IPS-20b (cell line): ENCODE measurements around the gene RRP1.

ENCODE experiments used
- H3K27ac ChIP-seq: one replicate; pipeline ENCODE4 v1.5.1; 2013; ENCODE audit warnings: low read length
- H3K27me3 ChIP-seq: 2 replicates; pipeline ENCODE4 v1.6.1; 2013; ENCODE audit warnings: mild to moderate bottlenecking, low read length, inconsistent platforms; ENCODE audit not compliant: insufficient read depth
- H3K36me3 ChIP-seq: 2 replicates; pipeline ENCODE4 v1.6.1; 2013; ENCODE audit warnings: low read depth, mild to moderate bottlenecking, inconsistent platforms, low read length, moderate library complexity; ENCODE audit not compliant: insufficient read depth
- H3K4me1 ChIP-seq: 2 replicates; pipeline ENCODE4 v1.6.1; 2013; ENCODE audit warnings: mild to moderate bottlenecking, control low read depth, inconsistent platforms, low read length, moderate library complexity; ENCODE audit not compliant: insufficient read depth
- H3K4me3 ChIP-seq: 2 replicates; pipeline ENCODE4 v1.5.1; 2013; ENCODE audit warnings: mild to moderate bottlenecking, low read length, inconsistent platforms
- H3K9ac ChIP-seq: 2 replicates; pipeline ENCODE4 v1.6.1; 2013; ENCODE audit warnings: low read depth, mild to moderate bottlenecking, inconsistent platforms, low read length, moderate library complexity
- H3K9me3 ChIP-seq: 2 replicates; pipeline ENCODE4 v1.6.1; 2013; ENCODE audit warnings: mild to moderate bottlenecking, low read depth, low read length, inconsistent platforms; ENCODE audit not compliant: insufficient read depth

Gene RRP1

GRCh38 chr21:43789276-43790009, at the start of gene RRP1:
RRP1 (plus strand) TSS chr21:43789577; CDS start chr21:43789630, 53 bp downstream.
- Histone ChIP-seq H3K4me3 (peak within 1 kb of the TSS; percentile 100), H3K27ac (peak within 1 kb of the TSS; percentile 71), H3K9ac (peak within 1 kb of the TSS; percentile 97), H3K27me3 (no peaks in the 10 kb centered on the region; the same call in 1 of the 2 replicates), H3K9me3 (no peaks in the 10 kb centered on the region), H3K36me3 (peaks cover 39% of the 10 kb centered on the region), H3K4me1 (no peaks in the 10 kb centered on the region)

GRCh38 chr21:43739621-43740435, 49.5 kb upstream of the RRP1 start:
- no peaks in the 10 kb centered on the region for H3K4me1 ChIP-seq
- H3K27ac ChIP-seq = no peak overlapping the region
- H3K4me3 ChIP-seq = no peak overlapping the region
- H3K27me3 ChIP-seq = no peaks in the 10 kb centered on the region
- H3K36me3 ChIP-seq = peaks cover 13% of the 10 kb centered on the region
- no peak overlapping the region for H3K9ac ChIP-seq
- no peaks in the 10 kb centered on the region for H3K9me3 ChIP-seq

GRCh38 chr21:43740497-43741156, 48.8 kb upstream of the RRP1 start:
- no peak overlapping the region for H3K4me3 ChIP-seq
- H3K36me3 ChIP-seq = peaks cover 17% of the 10 kb centered on the region
- no peaks in the 10 kb centered on the region for H3K4me1 ChIP-seq
- H3K27ac ChIP-seq = no peak overlapping the region
- no peaks in the 10 kb centered on the region for H3K27me3 ChIP-seq
- H3K9ac ChIP-seq = no peak overlapping the region
- H3K9me3 ChIP-seq = no peaks in the 10 kb centered on the region

GRCh38 chr21:43741423-43742096, 47.8 kb upstream of the RRP1 start:
- no peaks in the 10 kb centered on the region for H3K4me1 ChIP-seq
- no peak overlapping the region for H3K9ac ChIP-seq
- no peak overlapping the region for H3K27ac ChIP-seq
- H3K4me3 ChIP-seq = no peak overlapping the region
- H3K9me3 ChIP-seq = no peaks in the 10 kb centered on the region
- H3K27me3 ChIP-seq = no peaks in the 10 kb centered on the region
- peaks cover 27% of the 10 kb centered on the region for H3K36me3 ChIP-seq

GRCh38 chr21:43743947-43744346, 45.4 kb upstream of the RRP1 start:
- Histone ChIP-seq H3K9ac (no peak overlapping the region), H3K9me3 (no peaks in the 10 kb centered on the region), H3K4me1 (no peaks in the 10 kb centered on the region), H3K27me3 (no peaks in the 10 kb centered on the region), H3K36me3 (peaks cover 33% of the 10 kb centered on the region), H3K27ac (no peak overlapping the region), H3K4me3 (no peak overlapping the region)

- Histone ChIP-seq H3K27me3 (no peaks in the 10 kb centered on the region), H3K9me3 (no peaks in the 10 kb centered on the region), H3K27ac (no peak overlapping the region), H3K9ac (no peak overlapping the region), H3K4me1 (no peaks in the 10 kb centered on the region), H3K36me3 (peaks cover 33% of the 10 kb centered on the region), H3K4me3 (no peak overlapping the region)
Measured at GRCh38 chr21:43744725-43745124, 44.7 kb upstream of the RRP1 start.

- Histone ChIP-seq H3K36me3 (peaks cover 41% of the 10 kb centered on the region), H3K27ac (no peak overlapping the region), H3K27me3 (no peaks in the 10 kb centered on the region)
Measured at GRCh38 chr21:43745772-43746517, 43.4 kb upstream of the RRP1 start.

GRCh38 chr21:43748622-43749021, 40.8 kb upstream of the RRP1 start:
- Histone ChIP-seq H3K9me3 (no peaks in the 10 kb centered on the region), H3K36me3 (peaks cover 62% of the 10 kb centered on the region), H3K4me3 (no peak overlapping the region), H3K27ac (no peak overlapping the region), H3K4me1 (no peaks in the 10 kb centered on the region), H3K9ac (no peak overlapping the region), H3K27me3 (no peaks in the 10 kb centered on the region)

More at GRCh38 chr21:43745772-43746517, 43.4 kb upstream of the RRP1 start:
- no peak overlapping the region for H3K4me3 ChIP-seq
- H3K9ac ChIP-seq = no peak overlapping the region
- no peaks in the 10 kb centered on the region for H3K9me3 ChIP-seq
- H3K4me1 ChIP-seq = no peaks in the 10 kb centered on the region

- Histone ChIP-seq H3K4me3 (no peak overlapping the region), H3K9ac (no peak overlapping the region), H3K36me3 (peaks cover 67% of the 10 kb centered on the region), H3K9me3 (no peaks in the 10 kb centered on the region), H3K27me3 (no peaks in the 10 kb centered on the region), H3K27ac (no peak overlapping the region), H3K4me1 (no peaks in the 10 kb centered on the region)
Measured at GRCh38 chr21:43749651-43750262, 39.6 kb upstream of the RRP1 start.

GRCh38 chr21:43750339-43751033, 38.9 kb upstream of the RRP1 start:
- Histone ChIP-seq H3K4me3 (no peak overlapping the region), H3K27ac (no peak overlapping the region), H3K36me3 (peaks cover 70% of the 10 kb centered on the region), H3K9ac (no peak overlapping the region), H3K9me3 (no peaks in the 10 kb centered on the region), H3K4me1 (no peaks in the 10 kb centered on the region), H3K27me3 (no peaks in the 10 kb centered on the region)
